BLaER1 (cell line): Measurements from ENCODE around the gene COMMD9.

Experiments
- H3K27ac ChIP-seq: shearing (Covaris generic); formaldehyde crosslinking; 2 replicates; pipeline ENCODE4 v1.8.1; 2022
- H3K27me3 ChIP-seq: shearing (Covaris generic); formaldehyde crosslinking; 2 replicates; pipeline ENCODE4 v1.8.1; 2022
- H3K36me3 ChIP-seq: shearing (Covaris generic); formaldehyde crosslinking; 2 replicates; pipeline ENCODE4 v1.8.1; 2022
- H3K4me1 ChIP-seq: shearing (Covaris generic); formaldehyde crosslinking; 2 replicates; pipeline ENCODE4 v1.8.1; 2022
- H3K4me2 ChIP-seq: shearing (Covaris generic); formaldehyde crosslinking; 2 replicates; pipeline ENCODE4 v1.8.1; 2022
- H3K4me3 ChIP-seq: shearing (Covaris generic); formaldehyde crosslinking; 2 replicates; pipeline ENCODE4 v1.8.1; 2022
- H3K9ac ChIP-seq: shearing (Covaris generic); formaldehyde crosslinking; 2 replicates; pipeline ENCODE4 v1.8.1; 2022
- H3K9me3 ChIP-seq: shearing (Covaris generic); formaldehyde crosslinking; 2 replicates; pipeline ENCODE4 v1.8.1; 2022
- H4K20me1 ChIP-seq: shearing (Covaris generic); formaldehyde crosslinking; 2 replicates; pipeline ENCODE4 v1.8.1; 2022
- Cebpa-rat ChIP-seq: shearing (Covaris generic); IDR thresholded peaks from 2 replicates; pipeline ENCODE4 v1.8.1; 2022

COMMD9 gene

DNA sequence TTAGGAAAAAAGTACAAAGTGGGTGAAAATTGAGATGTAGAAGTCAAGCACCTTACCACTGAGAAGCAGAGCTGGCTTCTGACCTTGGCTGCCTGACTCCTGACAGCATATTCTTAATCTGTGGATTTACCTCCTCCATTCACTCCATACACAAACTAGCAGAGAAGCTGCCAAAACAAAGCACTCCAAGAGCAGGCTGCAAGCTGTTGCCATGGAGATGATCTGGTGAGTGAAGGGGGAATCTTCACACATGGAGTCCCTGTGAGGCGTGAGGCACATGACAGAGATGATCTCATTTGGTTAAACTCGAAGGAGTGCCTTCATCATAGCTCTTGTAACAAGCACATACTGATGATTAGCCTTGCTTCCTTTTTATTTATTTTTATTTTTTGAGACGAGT lies 16.1 kb downstream of the COMMD9 start:
- Histone ChIP-seq H3K9ac (no peak overlapping the region), H3K4me3 (no peak overlapping the region), H3K4me1 (peaks cover 5% of the 10 kb centered on the region; the same call in 1 of the 2 replicates), H3K9me3 (peaks cover 5% of the 10 kb centered on the region; the same call in 1 of the 2 replicates), H3K27ac (no peak overlapping the region), H3K27me3 (no peaks in the 10 kb centered on the region), H3K36me3 (peaks cover 63% of the 10 kb centered on the region), H4K20me1 (no peaks in the 10 kb centered on the region), H3K4me2 (no peak overlapping the region)
- TF ChIP-seq Cebpa-rat = no peak

DNA sequence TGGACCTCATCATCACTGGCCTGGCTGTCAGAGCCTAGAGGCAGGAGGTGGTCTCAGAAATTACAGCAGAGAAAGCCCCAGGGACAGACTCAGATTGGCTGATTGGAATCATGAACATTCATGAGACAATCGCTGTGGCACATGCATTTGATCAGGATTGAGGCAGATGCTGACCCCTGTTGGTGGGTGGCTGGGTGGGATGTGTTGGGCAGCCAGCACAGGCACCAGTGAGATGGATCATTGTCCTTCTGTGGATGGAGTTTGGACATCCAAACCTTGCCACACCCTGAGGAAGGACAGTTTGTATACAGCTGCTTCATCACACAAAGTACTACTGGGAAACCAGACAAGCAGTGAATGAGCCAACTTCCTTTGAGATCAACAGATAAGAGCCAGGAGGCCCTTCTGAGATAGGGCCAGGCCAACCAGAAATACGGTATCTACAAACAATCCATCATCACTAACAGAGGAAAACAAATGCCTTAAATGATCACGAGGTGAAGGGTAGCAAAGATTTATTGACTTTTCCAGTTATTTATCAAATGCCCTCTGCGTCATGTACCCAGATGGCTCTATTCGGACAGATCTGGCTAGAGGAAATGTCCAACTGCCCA lies 17.3 kb downstream of the COMMD9 start:
- Histone ChIP-seq H3K9me3 (peaks cover 5% of the 10 kb centered on the region; the same call in 1 of the 2 replicates), H4K20me1 (no peaks in the 10 kb centered on the region), H3K27ac (no peak overlapping the region), H3K27me3 (no peaks in the 10 kb centered on the region), H3K4me1 (peaks cover 5% of the 10 kb centered on the region; the same call in 1 of the 2 replicates), H3K4me3 (no peak overlapping the region), H3K36me3 (peaks cover 62% of the 10 kb centered on the region), H3K4me2 (no peak overlapping the region), H3K9ac (no peak overlapping the region)
- no peak for TF ChIP-seq Cebpa-rat

DNA sequence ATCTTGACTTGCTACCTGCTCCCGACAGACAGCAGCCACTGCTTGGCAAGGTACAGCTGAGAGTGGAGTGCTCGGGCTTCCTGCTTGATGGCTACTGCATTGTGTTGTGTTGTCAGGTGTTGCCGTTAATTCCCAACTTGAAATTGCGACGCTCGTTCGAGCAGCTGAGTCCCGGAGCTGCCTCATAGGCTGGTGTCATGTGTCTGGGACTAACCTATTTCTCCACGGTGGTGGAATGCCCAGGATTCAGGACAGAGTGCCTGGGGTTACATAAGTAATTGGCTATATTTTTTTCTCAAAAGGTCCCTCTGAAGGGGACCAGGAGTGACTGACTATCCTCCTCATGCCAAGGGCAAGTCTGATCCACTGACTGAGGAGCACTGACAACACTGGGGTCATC lies 18.5 kb downstream of the COMMD9 start:
- Histone ChIP-seq H3K4me1 (peaks cover 8% of the 10 kb centered on the region), H3K9ac (no peak overlapping the region), H3K27ac (no peak overlapping the region), H4K20me1 (no peaks in the 10 kb centered on the region), H3K36me3 (peaks cover 53% of the 10 kb centered on the region), H3K4me3 (no peak overlapping the region), H3K4me2 (no peak overlapping the region), H3K27me3 (no peaks in the 10 kb centered on the region), H3K9me3 (peaks cover 5% of the 10 kb centered on the region; the same call in 1 of the 2 replicates)
- TF ChIP-seq Cebpa-rat = no peak

DNA sequence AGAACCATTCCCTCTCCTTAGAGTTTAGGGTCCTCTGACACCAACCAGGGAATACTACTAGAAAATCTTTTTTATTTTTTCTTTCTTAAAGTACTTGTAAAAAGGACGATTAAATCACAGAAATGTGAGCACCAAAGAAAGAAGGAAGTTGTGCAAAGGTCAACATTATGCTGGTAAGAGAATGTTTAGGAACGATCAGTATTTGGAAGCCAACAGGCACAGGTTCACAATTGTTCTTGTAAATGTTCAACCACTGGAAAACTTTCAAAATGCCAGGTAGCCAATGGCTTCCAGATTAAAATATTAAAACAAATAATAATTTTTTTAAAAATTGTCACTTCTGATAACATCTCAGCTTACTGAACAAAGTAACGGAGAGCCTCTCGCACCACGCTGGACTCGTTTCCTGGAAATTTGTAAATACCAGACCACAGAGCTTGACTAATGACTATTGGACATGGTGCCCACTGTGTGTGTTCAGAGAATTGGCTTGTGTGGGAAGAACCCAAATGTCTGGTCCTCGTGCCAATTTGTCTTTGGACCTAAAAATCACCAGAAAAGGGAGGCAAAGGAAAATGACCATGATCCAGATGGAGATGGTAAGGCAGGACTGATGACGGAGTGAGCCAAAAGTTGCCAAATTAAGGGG lies 20.8 kb downstream of the COMMD9 start:
- H3K4me2 ChIP-seq = no peak overlapping the region
- no peak overlapping the region for H3K4me3 ChIP-seq
- peaks cover 5% of the 10 kb centered on the region; the same call in 1 of the 2 replicates for H3K9me3 ChIP-seq
- no peak for TF ChIP-seq Cebpa-rat
- H3K27me3 ChIP-seq = no peaks in the 10 kb centered on the region
- peaks cover 32% of the 10 kb centered on the region for H3K36me3 ChIP-seq
- H3K9ac ChIP-seq = no peak overlapping the region
- peaks cover 10% of the 10 kb centered on the region for H3K4me1 ChIP-seq
- no peak overlapping the region for H3K27ac ChIP-seq
- no peaks in the 10 kb centered on the region for H4K20me1 ChIP-seq

DNA sequence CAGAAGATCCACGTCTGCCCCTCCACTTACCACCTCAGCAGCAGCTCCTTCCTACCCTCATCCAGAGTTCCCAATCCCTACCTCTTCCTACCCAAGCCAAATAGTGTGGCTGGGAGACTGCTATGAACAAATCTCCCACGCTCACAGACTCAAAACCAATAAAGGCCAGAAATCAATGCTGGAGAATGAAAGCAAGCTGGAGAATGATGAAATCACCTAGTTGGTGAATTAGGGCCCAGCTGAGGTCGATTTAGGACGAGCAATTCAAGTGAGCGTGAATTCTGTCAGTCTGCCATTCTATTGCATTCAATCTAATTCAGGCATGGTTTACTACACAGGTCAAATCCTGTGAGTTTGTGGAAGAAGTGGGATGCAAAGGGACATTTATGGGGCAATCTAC lies 22.5 kb downstream of the COMMD9 start:
- peaks cover 15% of the 10 kb centered on the region for H3K36me3 ChIP-seq
- no peak overlapping the region for H3K4me3 ChIP-seq
- no peaks in the 10 kb centered on the region for H3K27me3 ChIP-seq
- no peak overlapping the region for H3K4me2 ChIP-seq
- H3K9me3 ChIP-seq = no peaks in the 10 kb centered on the region
- no peak overlapping the region for H3K9ac ChIP-seq
- no peak overlapping the region for H3K27ac ChIP-seq
- no peaks in the 10 kb centered on the region for H4K20me1 ChIP-seq
- no peak for TF ChIP-seq Cebpa-rat
- peaks cover 10% of the 10 kb centered on the region for H3K4me1 ChIP-seq

DNA sequence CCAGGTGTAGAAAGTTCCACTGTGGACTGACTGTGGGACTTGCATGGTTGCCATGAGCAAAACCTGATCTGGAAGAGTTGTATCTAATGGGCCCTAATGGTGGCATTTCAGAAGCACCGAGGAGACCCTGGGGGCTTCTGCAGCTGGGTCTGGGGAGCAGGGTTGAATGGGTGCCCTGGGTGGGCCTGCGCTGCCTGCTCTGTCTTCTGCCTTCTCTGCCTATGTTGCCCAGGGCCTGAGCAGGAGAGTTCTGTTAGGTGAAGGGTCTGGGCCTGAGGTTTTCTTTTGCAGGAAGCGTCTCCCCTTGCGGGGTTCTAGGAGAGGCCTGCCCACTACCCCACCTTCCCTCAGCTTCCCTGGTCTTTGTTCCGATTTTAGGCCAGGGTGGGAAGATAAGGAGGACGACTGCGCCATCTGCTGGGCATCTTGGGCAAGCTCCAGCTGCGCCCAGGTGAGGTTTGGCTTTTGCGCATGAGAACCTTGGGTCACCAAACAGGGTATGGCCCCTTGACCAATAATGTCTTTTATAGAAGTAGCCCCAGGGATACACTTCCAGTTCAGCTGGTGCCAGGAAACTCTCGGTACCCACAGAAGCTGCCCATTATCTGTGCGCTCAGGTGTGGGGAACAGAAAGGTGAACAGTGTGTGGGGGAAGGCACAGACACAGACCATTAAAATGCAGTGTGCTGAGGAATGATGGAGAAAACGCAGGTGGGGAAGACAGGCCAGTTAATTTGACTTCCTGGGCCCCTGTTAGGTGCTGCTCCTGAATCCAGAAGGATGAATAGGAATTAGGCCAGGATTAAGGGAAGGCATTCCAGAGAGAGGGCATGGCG lies 23.2 kb downstream of the COMMD9 start:
- H3K4me1 ChIP-seq = peaks cover 10% of the 10 kb centered on the region
- no peak for TF ChIP-seq Cebpa-rat

DNA sequence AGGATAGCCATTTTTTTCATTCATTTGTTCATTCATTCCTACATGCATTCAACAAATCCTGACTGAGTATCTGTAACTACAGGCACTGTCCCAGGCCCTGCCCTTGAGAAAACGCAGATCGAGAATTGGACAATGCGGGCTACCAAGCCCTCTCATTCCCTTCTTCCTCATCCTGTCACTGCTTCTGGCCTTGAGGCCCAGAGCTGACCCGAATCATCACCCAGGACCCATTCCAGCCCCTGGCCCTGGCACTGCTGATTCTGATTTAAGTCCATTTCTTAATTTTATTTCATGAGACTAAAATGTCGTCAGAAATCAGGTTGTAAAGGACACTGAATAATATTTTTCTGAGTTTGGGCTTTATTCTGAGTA lies 24.3 kb downstream of the COMMD9 start:
- Histone ChIP-seq H3K4me2 (no peak overlapping the region), H4K20me1 (no peaks in the 10 kb centered on the region), H3K4me3 (no peak overlapping the region), H3K4me1 (peaks cover 5% of the 10 kb centered on the region; the same call in 1 of the 2 replicates), H3K9me3 (no peaks in the 10 kb centered on the region), H3K27ac (no peak overlapping the region), H3K36me3 (no peaks in the 10 kb centered on the region), H3K27me3 (no peaks in the 10 kb centered on the region), H3K9ac (no peak overlapping the region)
- TF ChIP-seq Cebpa-rat = no peak

More for the DNA sequence above, 23.2 kb downstream of the COMMD9 start:
- peaks cover 8% of the 10 kb centered on the region for H3K36me3 ChIP-seq
- H3K4me2 ChIP-seq = peak overlapping the region; percentile 21
- no peaks in the 10 kb centered on the region for H3K27me3 ChIP-seq
- H3K27ac ChIP-seq = no peak overlapping the region
- H4K20me1 ChIP-seq = no peaks in the 10 kb centered on the region
- no peak overlapping the region for H3K9ac ChIP-seq
- H3K4me3 ChIP-seq = no peak overlapping the region
- H3K9me3 ChIP-seq = no peaks in the 10 kb centered on the region

DNA sequence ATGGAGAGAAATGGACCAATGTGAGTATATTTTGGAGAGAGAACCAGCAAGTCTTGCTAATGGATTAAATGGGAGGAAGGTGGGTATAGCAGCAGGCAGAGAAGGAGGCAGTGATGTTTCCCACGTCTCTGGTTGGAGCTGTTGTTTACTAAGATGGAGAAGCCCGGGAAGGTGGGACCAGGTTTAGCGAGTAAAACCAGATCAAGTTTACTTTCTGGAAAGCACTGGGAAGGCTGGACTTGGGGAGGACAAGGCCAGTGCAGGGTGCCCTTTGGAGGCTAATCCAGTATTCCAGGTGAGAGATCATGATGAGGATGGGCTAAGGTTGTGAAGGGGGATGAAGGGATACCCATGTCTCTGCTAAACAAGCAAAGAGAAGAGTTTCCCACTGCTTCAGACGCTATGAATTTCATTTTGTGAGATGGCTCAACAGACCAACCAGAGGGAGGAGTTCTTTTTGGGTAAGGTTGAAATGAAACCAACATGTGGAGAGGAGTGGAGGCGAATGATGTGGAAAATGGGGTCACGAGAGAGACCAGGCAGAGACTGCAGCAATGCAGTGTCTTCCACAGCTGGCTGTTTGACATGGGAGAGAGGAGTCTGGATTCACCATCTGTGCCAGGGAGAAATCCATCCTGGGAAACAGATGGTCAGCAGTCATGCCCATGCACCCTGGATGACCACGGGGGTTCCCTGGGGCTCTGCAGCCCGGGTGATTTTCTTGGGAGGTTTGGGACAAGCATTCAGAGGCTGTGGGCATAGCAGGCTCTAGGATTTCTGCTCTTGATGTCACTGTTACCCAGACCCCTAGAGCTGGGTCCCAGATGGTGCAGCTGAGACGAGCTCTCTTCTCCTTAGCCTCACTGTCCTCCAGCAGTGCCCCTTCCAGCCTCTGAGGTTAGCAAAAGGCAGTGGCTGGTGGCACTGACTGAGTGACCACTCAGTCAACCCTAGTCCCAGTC lies 24.9 kb downstream of the COMMD9 start:
- Histone ChIP-seq H3K4me3 (no peak overlapping the region), H4K20me1 (no peaks in the 10 kb centered on the region), H3K27ac (no peak overlapping the region), H3K27me3 (no peaks in the 10 kb centered on the region), H3K9me3 (no peaks in the 10 kb centered on the region), H3K9ac (no peak overlapping the region), H3K4me1 (peaks cover 5% of the 10 kb centered on the region; the same call in 1 of the 2 replicates), H3K4me2 (no peak overlapping the region), H3K36me3 (no peaks in the 10 kb centered on the region)
- TF ChIP-seq Cebpa-rat = no peak

DNA sequence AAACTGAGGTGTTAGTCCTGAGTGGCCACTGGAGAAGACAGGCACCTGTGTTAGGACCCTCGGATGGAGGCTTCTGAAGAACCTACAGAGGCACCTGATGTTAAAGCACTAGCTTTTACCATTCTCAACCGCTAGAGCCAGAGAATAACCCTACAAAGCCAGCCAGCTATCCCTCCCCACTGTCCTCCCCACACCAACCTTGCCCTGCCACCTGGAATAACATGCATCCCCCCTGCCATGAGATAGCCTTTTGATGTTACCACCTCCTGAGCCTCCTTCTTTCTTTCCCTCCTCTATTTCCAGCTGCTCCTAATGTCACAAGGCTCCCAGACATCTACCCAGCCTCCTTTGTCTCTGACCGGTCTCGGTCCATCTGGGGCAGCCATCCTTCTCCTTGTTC lies 28.1 kb downstream of the COMMD9 start:
- Histone ChIP-seq H3K9ac (no peak overlapping the region), H3K9me3 (no peaks in the 10 kb centered on the region), H3K36me3 (no peaks in the 10 kb centered on the region), H4K20me1 (no peaks in the 10 kb centered on the region), H3K4me3 (no peak overlapping the region), H3K4me2 (no peak overlapping the region), H3K27ac (no peak overlapping the region), H3K27me3 (no peaks in the 10 kb centered on the region), H3K4me1 (peaks cover 5% of the 10 kb centered on the region; the same call in 1 of the 2 replicates)
- TF ChIP-seq Cebpa-rat = no peak
